ENCODE results near the gene XYLT2.
"Not testable (repeated sequence)": the region's sequence is repeated elsewhere in the genome, so short reads cannot be mapped to it uniquely, and the experiment has no call there.

Gene XYLT2

GRCh38 chr17:50345432-50346312, at the start of gene XYLT2:
TSS of gene XYLT2 (plus strand) at chr17:50346126. CDS start at chr17:50346141, 15 bp downstream.
- peak; percentile 89 for DNase-seq

GRCh38 chr17:50297407-50297865, 48.5 kb upstream of the XYLT2 start:
- DNase-seq: peak; percentile 70

GRCh38 chr17:50298018-50298417, 47.9 kb upstream of the XYLT2 start:
- no peak for DNase-seq

- DNase-seq: no peak
These were observed 46.1 kb upstream of the XYLT2 start for GRCh38 chr17:50299776-50300175.

GRCh38 chr17:50300824-50301223, 45.1 kb upstream of the XYLT2 start:
- DNase-seq: not testable (repeated sequence)

GRCh38 chr17:50301891-50302584, 43.9 kb upstream of the XYLT2 start:
- DNase-seq: no peak

GRCh38 chr17:50303051-50303450, 42.9 kb upstream of the XYLT2 start:
- DNase-seq: no peak

- DNase-seq: no peak
These were observed 42.3 kb upstream of the XYLT2 start for GRCh38 chr17:50303596-50303995.

GRCh38 chr17:50304781-50305404, 41.0 kb upstream of the XYLT2 start:
- no peak for DNase-seq

GRCh38 chr17:50307654-50308053, 38.3 kb upstream of the XYLT2 start:
- no peak for DNase-seq

GRCh38 chr17:50308666-50309065, 37.3 kb upstream of the XYLT2 start:
- DNase-seq: no peak

- DNase-seq: no peak
These were observed 35.3 kb upstream of the XYLT2 start for GRCh38 chr17:50310455-50311111.

GRCh38 chr17:50311112-50311460, 34.8 kb upstream of the XYLT2 start:
- no peak for DNase-seq

- DNase-seq: no peak
These were observed 34.4 kb upstream of the XYLT2 start for GRCh38 chr17:50311483-50311882.

- DNase-seq: no peak
These were observed 33.6 kb upstream of the XYLT2 start for GRCh38 chr17:50312308-50312707.

- no peak for DNase-seq
These were observed 31.4 kb upstream of the XYLT2 start for GRCh38 chr17:50314456-50315011.

GRCh38 chr17:50316016-50316587, 29.8 kb upstream of the XYLT2 start:
- DNase-seq: no peak

- DNase-seq: not testable (repeated sequence)
These were observed 29.3 kb upstream of the XYLT2 start for GRCh38 chr17:50316660-50317059.

GRCh38 chr17:50317121-50317520, 28.8 kb upstream of the XYLT2 start:
- no peak for DNase-seq

GRCh38 chr17:50318501-50319285, 27.2 kb upstream of the XYLT2 start:
- DNase-seq: no peak

GRCh38 chr17:50319306-50320004, 26.5 kb upstream of the XYLT2 start:
- no peak for DNase-seq

Data from CD4-positive, alpha-beta T cell treated with Interleukin-4 for 4 hours (primary cell).